Left renal cortex interstitium (tissue), 4 donors: Measurements from ENCODE around the gene COMP. TPM values are rescaled to one million over a fixed set of nuclear protein-coding genes. Genes with fewer than 3 reads are reported as not detected.
"Not testable (repeated sequence)": the region's sequence is repeated elsewhere in the genome, so short reads cannot be mapped to it uniquely, and the experiment has no call there.

Source experiments
- DNase-seq, 4 donors: peaks; one replicate each; pipeline ENCODE4 v3.0.0-alpha.2; 2013; ENCODE audit warnings: low read depth in 4 of 4, low spot score in 2 of 4, missing footprints in 1 of 4
- polyA plus RNA-seq, 4 donors: library from polyadenylated mRNA; unstranded; fragments of 120-200 nt; gene quantifications; one replicate each; pipeline ENCODE4 v1.2.1, GENCODE V29; 2013; ENCODE audit not compliant: insufficient read length in 4 of 4

Gene COMP
- polyA plus RNA-seq, 4 donors = 0.11 to 0.39 (median 0.35) TPM; not detected in 1

- DNase-seq = not testable (repeated sequence)
Measured at GRCh38 chr19:18733762-18734332, 57.3 kb downstream of the COMP start.

GRCh38 chr19:18733196-18733647 lies 57.9 kb downstream of the COMP start:
- no peak for DNase-seq

Other genes with a start within 250 kb of the COMP start
- 100 to 1,000 TPM; 155 to 215 (median 193) TPM for gene FKBP8, start 247.7 kb downstream of the COMP start, polyA plus RNA-seq
- gene KXD1, start 233.4 kb downstream of the COMP start, polyA plus RNA-seq = 10 to 100 TPM; 55.5 to 75.7 (median 67.6) TPM
- gene UBA52, start 219.4 kb downstream of the COMP start, polyA plus RNA-seq = 1,000 to 10,000 TPM in 1 of 4 donors, 100 to 1,000 TPM in 3; 710 to 1,047 (median 838) TPM
- 10 to 100 TPM; 22.5 to 51.3 (median 38.4) TPM for gene REX1BD, start 202.5 kb downstream of the COMP start, polyA plus RNA-seq
- gene CRLF1, start 184.5 kb downstream of the COMP start, polyA plus RNA-seq = 1 to 10 TPM; 3.3 to 7.7 (median 4.1) TPM
- 1 to 10 TPM; 2.3 to 4.1 (median 3.7) TPM for gene TMEM59L, start 178.4 kb downstream of the COMP start, polyA plus RNA-seq
- gene KLHL26, start 154.3 kb downstream of the COMP start, polyA plus RNA-seq = 10 to 100 TPM in 2 of 4 donors, 1 to 10 TPM in 2; 6.4 to 13.3 (median 9.8) TPM
- gene CRTC1, start 107.6 kb downstream of the COMP start, polyA plus RNA-seq = 10 to 100 TPM; 12.2 to 32.4 (median 21.6) TPM
- 10 to 100 TPM; 44.6 to 70.4 (median 62.0) TPM for gene UPF1, start 40.7 kb upstream of the COMP start, polyA plus RNA-seq
- gene CERS1, start 104.9 kb upstream of the COMP start, polyA plus RNA-seq = 1 to 10 TPM; 4.8 to 8.1 (median 6.7) TPM
- 100 to 1,000 TPM in 3 of 4 donors, 10 to 100 TPM in 1; 97.5 to 153 (median 119) TPM for gene COPE, start 128.1 kb upstream of the COMP start, polyA plus RNA-seq
- gene DDX49, start 128.4 kb upstream of the COMP start, polyA plus RNA-seq = 10 to 100 TPM; 43.2 to 60.9 (median 51.9) TPM
- gene HOMER3, start 149.9 kb upstream of the COMP start, polyA plus RNA-seq = 10 to 100 TPM; 49.3 to 82.4 (median 70.7) TPM
- 100 to 1,000 TPM in 2 of 4 donors, 10 to 100 TPM in 2; 69.9 to 147 (median 98.6) TPM for gene SUGP2, start 242.2 kb upstream of the COMP start, polyA plus RNA-seq
- 10 to 100 TPM; 31.8 to 37.1 (median 34.7) TPM for gene ARMC6, start 242.3 kb upstream of the COMP start, polyA plus RNA-seq